ENCODE data around the gene FBXL13.
"Not testable (repeated sequence)": the region's sequence is repeated elsewhere in the genome, so short reads cannot be mapped to it uniquely, and the experiment has no call there.

The FBXL13 gene

GRCh38 chr7:103113164-103113563 is 38.6 kb upstream of the FBXL13 start:
- Histone ChIP-seq H3K4me1 (ENCODE audit: control insufficient read depth in 2 of 2, insufficient read depth in 2 of 2, low read length in 2 of 2) (no peaks in the 10 kb centered on the region), H3K4me3 (ENCODE audit: low read length in 2 of 2) (no peak overlapping the region), H3K9me3 (ENCODE audit: control insufficient read depth in 2 of 2, low read length in 2 of 2) (no peaks in the 10 kb centered on the region), H3K27ac (ENCODE audit: low read depth in 2 of 2, low read length in 2 of 2) (no peak overlapping the region), H3K9ac (ENCODE audit: low read depth in 1 of 2, low read length in 2 of 2) (no peak overlapping the region), H3K27me3 (ENCODE audit: control insufficient read depth in 2 of 2, insufficient read depth in 2 of 2, low read length in 2 of 2) (no peaks in the 10 kb centered on the region), H3K36me3 (ENCODE audit: control insufficient read depth in 2 of 2, insufficient read depth in 2 of 2, low read length in 2 of 2) (peaks cover 17 to 18% of the 10 kb centered on the region in 2 donors)

- not testable (repeated sequence) for H3K9me3 ChIP-seq (ENCODE audit: control insufficient read depth in 2 of 2, low read length in 2 of 2); H3K4me3 ChIP-seq (ENCODE audit: low read length in 2 of 2); H3K27me3 ChIP-seq (ENCODE audit: control insufficient read depth in 2 of 2, insufficient read depth in 2 of 2, low read length in 2 of 2); H3K9ac ChIP-seq (ENCODE audit: low read depth in 1 of 2, low read length in 2 of 2); H3K4me1 ChIP-seq (ENCODE audit: control insufficient read depth in 2 of 2, insufficient read depth in 2 of 2, low read length in 2 of 2); H3K27ac ChIP-seq (ENCODE audit: low read depth in 2 of 2, low read length in 2 of 2)
- H3K36me3 ChIP-seq (ENCODE audit: control insufficient read depth in 2 of 2, insufficient read depth in 2 of 2, low read length in 2 of 2), result peaks cover 12 to 16% of the 10 kb centered on the region in 2 donors
Observed at GRCh38 chr7:103106703-103107070, 32.1 kb upstream of the FBXL13 start.

GRCh38 chr7:103106005-103106702 is 31.6 kb upstream of the FBXL13 start:
- H3K9ac ChIP-seq (ENCODE audit: low read depth in 1 of 2, low read length in 2 of 2), result no peak overlapping the region
- H3K27ac ChIP-seq (ENCODE audit: low read depth in 2 of 2, low read length in 2 of 2), result no peak overlapping the region
- no peaks in the 10 kb centered on the region for H3K4me1 ChIP-seq (ENCODE audit: control insufficient read depth in 2 of 2, insufficient read depth in 2 of 2, low read length in 2 of 2)
- peaks cover 12 to 19% of the 10 kb centered on the region in 2 donors for H3K36me3 ChIP-seq (ENCODE audit: control insufficient read depth in 2 of 2, insufficient read depth in 2 of 2, low read length in 2 of 2)
- H3K27me3 ChIP-seq (ENCODE audit: control insufficient read depth in 2 of 2, insufficient read depth in 2 of 2, low read length in 2 of 2), result no peaks in the 10 kb centered on the region
- H3K9me3 ChIP-seq (ENCODE audit: control insufficient read depth in 2 of 2, low read length in 2 of 2), result no peaks in the 10 kb centered on the region
- no peak overlapping the region for H3K4me3 ChIP-seq (ENCODE audit: low read length in 2 of 2)

- H3K4me3 ChIP-seq (ENCODE audit: low read length in 2 of 2), result no peak overlapping the region
- H3K4me1 ChIP-seq (ENCODE audit: control insufficient read depth in 2 of 2, insufficient read depth in 2 of 2, low read length in 2 of 2), result no peaks in the 10 kb centered on the region
- H3K27ac ChIP-seq (ENCODE audit: low read depth in 2 of 2, low read length in 2 of 2), result no peak overlapping the region
- no peaks in the 10 kb centered on the region for H3K27me3 ChIP-seq (ENCODE audit: control insufficient read depth in 2 of 2, insufficient read depth in 2 of 2, low read length in 2 of 2)
- no peak overlapping the region for H3K9ac ChIP-seq (ENCODE audit: low read depth in 1 of 2, low read length in 2 of 2)
- no peaks in the 10 kb centered on the region for H3K9me3 ChIP-seq (ENCODE audit: control insufficient read depth in 2 of 2, low read length in 2 of 2)
- peaks cover 23 to 32% of the 10 kb centered on the region in 2 donors for H3K36me3 ChIP-seq (ENCODE audit: control insufficient read depth in 2 of 2, insufficient read depth in 2 of 2, low read length in 2 of 2)
Observed at GRCh38 chr7:103101543-103101942, 26.9 kb upstream of the FBXL13 start.

- peaks cover 23 to 32% of the 10 kb centered on the region in 2 donors for H3K36me3 ChIP-seq (ENCODE audit: control insufficient read depth in 2 of 2, insufficient read depth in 2 of 2, low read length in 2 of 2)
- no peak overlapping the region for H3K27ac ChIP-seq (ENCODE audit: low read depth in 2 of 2, low read length in 2 of 2)
- no peaks in the 10 kb centered on the region for H3K27me3 ChIP-seq (ENCODE audit: control insufficient read depth in 2 of 2, insufficient read depth in 2 of 2, low read length in 2 of 2)
- no peaks in the 10 kb centered on the region for H3K9me3 ChIP-seq (ENCODE audit: control insufficient read depth in 2 of 2, low read length in 2 of 2)
- H3K4me1 ChIP-seq (ENCODE audit: control insufficient read depth in 2 of 2, insufficient read depth in 2 of 2, low read length in 2 of 2), result no peaks in the 10 kb centered on the region
- H3K4me3 ChIP-seq (ENCODE audit: low read length in 2 of 2), result no peak overlapping the region
- H3K9ac ChIP-seq (ENCODE audit: low read depth in 1 of 2, low read length in 2 of 2), result no peak overlapping the region
Observed at GRCh38 chr7:103100348-103100747, 25.8 kb upstream of the FBXL13 start.

- H3K9me3 ChIP-seq (ENCODE audit: control insufficient read depth in 2 of 2, low read length in 2 of 2), result no peaks in the 10 kb centered on the region
- H3K4me1 ChIP-seq (ENCODE audit: control insufficient read depth in 2 of 2, insufficient read depth in 2 of 2, low read length in 2 of 2), result no peaks in the 10 kb centered on the region
- H3K27ac ChIP-seq (ENCODE audit: low read depth in 2 of 2, low read length in 2 of 2), result no peak overlapping the region
- H3K27me3 ChIP-seq (ENCODE audit: control insufficient read depth in 2 of 2, insufficient read depth in 2 of 2, low read length in 2 of 2), result no peaks in the 10 kb centered on the region
- H3K9ac ChIP-seq (ENCODE audit: low read depth in 1 of 2, low read length in 2 of 2), result no peak overlapping the region
- no peak overlapping the region for H3K4me3 ChIP-seq (ENCODE audit: low read length in 2 of 2)
- peaks cover 18 to 22% of the 10 kb centered on the region in 2 donors for H3K36me3 ChIP-seq (ENCODE audit: control insufficient read depth in 2 of 2, insufficient read depth in 2 of 2, low read length in 2 of 2)
Observed at GRCh38 chr7:103097041-103097440, 22.4 kb upstream of the FBXL13 start.

GRCh38 chr7:103095558-103095957 is 21.0 kb upstream of the FBXL13 start:
- H3K9ac ChIP-seq (ENCODE audit: low read depth in 1 of 2, low read length in 2 of 2); H3K27me3 ChIP-seq (ENCODE audit: control insufficient read depth in 2 of 2, insufficient read depth in 2 of 2, low read length in 2 of 2); H3K9me3 ChIP-seq (ENCODE audit: control insufficient read depth in 2 of 2, low read length in 2 of 2); H3K4me3 ChIP-seq (ENCODE audit: low read length in 2 of 2); H3K4me1 ChIP-seq (ENCODE audit: control insufficient read depth in 2 of 2, insufficient read depth in 2 of 2, low read length in 2 of 2); H3K27ac ChIP-seq (ENCODE audit: low read depth in 2 of 2, low read length in 2 of 2): not testable (repeated sequence)
- H3K36me3 ChIP-seq (ENCODE audit: control insufficient read depth in 2 of 2, insufficient read depth in 2 of 2, low read length in 2 of 2), result peaks cover 16 to 19% of the 10 kb centered on the region in 2 donors

GRCh38 chr7:103094102-103094501 is 19.5 kb upstream of the FBXL13 start:
- H3K27me3 ChIP-seq (ENCODE audit: control insufficient read depth in 2 of 2, insufficient read depth in 2 of 2, low read length in 2 of 2), result no peaks in the 10 kb centered on the region
- H3K36me3 ChIP-seq (ENCODE audit: control insufficient read depth in 2 of 2, insufficient read depth in 2 of 2, low read length in 2 of 2), result peaks cover 15 to 16% of the 10 kb centered on the region in 2 donors
- H3K27ac ChIP-seq (ENCODE audit: low read depth in 2 of 2, low read length in 2 of 2), result no peak overlapping the region
- H3K4me3 ChIP-seq (ENCODE audit: low read length in 2 of 2), result no peak overlapping the region
- H3K4me1 ChIP-seq (ENCODE audit: control insufficient read depth in 2 of 2, insufficient read depth in 2 of 2, low read length in 2 of 2), result no peaks in the 10 kb centered on the region
- no peaks in the 10 kb centered on the region for H3K9me3 ChIP-seq (ENCODE audit: control insufficient read depth in 2 of 2, low read length in 2 of 2)
- no peak overlapping the region for H3K9ac ChIP-seq (ENCODE audit: low read depth in 1 of 2, low read length in 2 of 2)

- H3K9ac ChIP-seq (ENCODE audit: low read depth in 1 of 2, low read length in 2 of 2), result no peak overlapping the region
- no peak overlapping the region for H3K4me3 ChIP-seq (ENCODE audit: low read length in 2 of 2)
- H3K36me3 ChIP-seq (ENCODE audit: control insufficient read depth in 2 of 2, insufficient read depth in 2 of 2, low read length in 2 of 2), result peaks cover 17 to 18% of the 10 kb centered on the region in 2 donors
- H3K27ac ChIP-seq (ENCODE audit: low read depth in 2 of 2, low read length in 2 of 2), result no peak overlapping the region
- no peaks in the 10 kb centered on the region for H3K9me3 ChIP-seq (ENCODE audit: control insufficient read depth in 2 of 2, low read length in 2 of 2)
- no peaks in the 10 kb centered on the region for H3K27me3 ChIP-seq (ENCODE audit: control insufficient read depth in 2 of 2, insufficient read depth in 2 of 2, low read length in 2 of 2)
- H3K4me1 ChIP-seq (ENCODE audit: control insufficient read depth in 2 of 2, insufficient read depth in 2 of 2, low read length in 2 of 2), result no peaks in the 10 kb centered on the region
Observed at GRCh38 chr7:103093429-103093828, 18.8 kb upstream of the FBXL13 start.

- not testable (repeated sequence) for H3K27me3 ChIP-seq (ENCODE audit: control insufficient read depth in 2 of 2, insufficient read depth in 2 of 2, low read length in 2 of 2); H3K4me1 ChIP-seq (ENCODE audit: control insufficient read depth in 2 of 2, insufficient read depth in 2 of 2, low read length in 2 of 2); H3K9me3 ChIP-seq (ENCODE audit: control insufficient read depth in 2 of 2, low read length in 2 of 2); H3K9ac ChIP-seq (ENCODE audit: low read depth in 1 of 2, low read length in 2 of 2); H3K27ac ChIP-seq (ENCODE audit: low read depth in 2 of 2, low read length in 2 of 2); H3K4me3 ChIP-seq (ENCODE audit: low read length in 2 of 2)
- peaks cover 22% of the 10 kb centered on the region in 2 donors for H3K36me3 ChIP-seq (ENCODE audit: control insufficient read depth in 2 of 2, insufficient read depth in 2 of 2, low read length in 2 of 2)
Observed at GRCh38 chr7:103092321-103092720, 17.7 kb upstream of the FBXL13 start.

Measured in mucosa of rectum (tissue), 2 donors.